AG09319 (cell line): ENCODE measurements around the gene SSNA1.

Experiments
- DNase-seq: peaks from one replicate; pipeline ENCODE4 v3.0.0-alpha.2; 2010; ENCODE audit warnings: low read depth; ENCODE audit errors: extremely low read depth
- TF ChIP-seq, protein P1 (sequence below): IDR thresholded peaks from 2 replicates; pipeline ENCODE4 v1.5.1; 2011; ENCODE audit warnings: low read depth, mild to moderate bottlenecking, inconsistent platforms, low read length, moderate library complexity

The SSNA1 gene

DNA sequence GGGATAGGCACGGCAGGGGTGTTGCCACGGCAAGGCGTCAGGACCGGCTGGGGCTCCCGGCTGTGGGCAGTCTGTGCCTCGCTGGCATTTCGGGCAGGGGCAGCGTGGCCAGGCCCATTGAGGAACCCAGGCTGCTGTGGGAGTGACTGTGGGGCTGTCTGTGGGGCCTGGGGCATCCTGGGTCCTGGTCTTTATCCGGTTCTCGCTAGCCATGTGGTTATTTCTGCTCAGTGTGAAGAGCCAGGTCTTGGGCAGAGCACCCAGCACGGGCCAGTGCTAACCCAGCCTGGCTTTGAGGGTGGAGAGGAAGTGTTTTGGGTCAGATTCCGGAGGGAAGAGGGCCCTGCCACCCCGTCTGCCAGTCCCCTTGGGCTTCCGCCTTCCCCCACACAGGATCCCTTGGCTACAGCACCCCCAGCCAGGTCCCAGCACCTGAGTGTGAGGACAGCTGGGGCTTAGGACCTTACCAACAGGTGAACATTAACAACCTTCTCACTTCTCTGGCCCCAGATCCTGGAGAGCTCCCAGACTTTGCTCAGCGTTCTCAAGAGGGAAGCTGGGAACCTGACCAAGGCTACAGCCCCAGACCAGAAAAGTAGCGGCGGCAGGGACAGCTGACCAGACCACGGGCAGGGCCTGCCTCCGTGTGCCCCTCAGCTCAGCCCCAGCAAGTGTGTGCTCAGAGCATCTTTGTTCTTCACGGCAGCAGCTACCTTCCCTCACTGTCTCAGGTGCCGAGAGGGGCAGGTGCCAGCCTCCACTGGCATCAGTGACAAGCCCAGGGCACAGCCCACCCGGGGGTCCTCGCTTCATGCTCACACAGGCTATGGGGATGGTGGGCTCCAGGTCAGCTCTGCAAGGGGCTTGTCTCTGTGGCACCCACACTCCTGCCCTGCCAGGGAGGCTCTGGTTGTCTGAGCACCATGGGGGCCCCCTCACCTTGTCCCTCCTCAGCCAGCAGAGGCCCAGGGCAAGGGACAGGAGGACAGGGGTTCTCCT lies 1.1 kb downstream of the SSNA1 start:
- TF ChIP-seq, protein P1, sequence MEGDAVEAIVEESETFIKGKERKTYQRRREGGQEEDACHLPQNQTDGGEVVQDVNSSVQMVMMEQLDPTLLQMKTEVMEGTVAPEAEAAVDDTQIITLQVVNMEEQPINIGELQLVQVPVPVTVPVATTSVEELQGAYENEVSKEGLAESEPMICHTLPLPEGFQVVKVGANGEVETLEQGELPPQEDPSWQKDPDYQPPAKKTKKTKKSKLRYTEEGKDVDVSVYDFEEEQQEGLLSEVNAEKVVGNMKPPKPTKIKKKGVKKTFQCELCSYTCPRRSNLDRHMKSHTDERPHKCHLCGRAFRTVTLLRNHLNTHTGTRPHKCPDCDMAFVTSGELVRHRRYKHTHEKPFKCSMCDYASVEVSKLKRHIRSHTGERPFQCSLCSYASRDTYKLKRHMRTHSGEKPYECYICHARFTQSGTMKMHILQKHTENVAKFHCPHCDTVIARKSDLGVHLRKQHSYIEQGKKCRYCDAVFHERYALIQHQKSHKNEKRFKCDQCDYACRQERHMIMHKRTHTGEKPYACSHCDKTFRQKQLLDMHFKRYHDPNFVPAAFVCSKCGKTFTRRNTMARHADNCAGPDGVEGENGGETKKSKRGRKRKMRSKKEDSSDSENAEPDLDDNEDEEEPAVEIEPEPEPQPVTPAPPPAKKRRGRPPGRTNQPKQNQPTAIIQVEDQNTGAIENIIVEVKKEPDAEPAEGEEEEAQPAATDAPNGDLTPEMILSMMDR = no peak
- DNase-seq = no peak

DNA sequence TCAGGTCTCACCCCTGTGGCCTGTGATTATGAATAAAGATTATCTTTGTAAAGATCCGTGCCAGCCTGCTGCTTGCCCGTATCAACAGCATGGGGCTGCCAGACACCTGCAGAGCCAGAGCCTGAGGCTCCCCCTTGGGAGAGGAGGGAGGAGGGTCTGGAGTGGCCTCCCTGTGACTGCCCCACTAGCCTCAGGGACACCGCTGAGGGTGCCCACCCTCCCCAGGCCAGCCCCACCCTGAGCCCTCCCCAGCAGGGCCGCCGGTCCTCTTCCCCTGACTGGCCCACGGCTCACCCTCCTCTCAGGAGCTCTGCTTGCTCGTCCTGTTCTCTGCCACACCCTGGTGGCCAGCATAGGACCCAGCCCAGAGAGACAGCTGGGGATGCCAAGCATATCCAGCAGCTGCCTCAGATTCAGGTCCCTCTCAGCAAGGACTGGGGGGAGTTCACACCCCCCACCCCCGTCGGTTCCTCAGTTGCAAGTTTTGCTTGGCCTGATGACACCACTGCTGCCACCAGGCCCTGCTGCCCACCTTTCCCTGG lies 1.9 kb downstream of the SSNA1 start:
- DNase-seq = no peak
- TF ChIP-seq, protein P1 = no peak

DNA sequence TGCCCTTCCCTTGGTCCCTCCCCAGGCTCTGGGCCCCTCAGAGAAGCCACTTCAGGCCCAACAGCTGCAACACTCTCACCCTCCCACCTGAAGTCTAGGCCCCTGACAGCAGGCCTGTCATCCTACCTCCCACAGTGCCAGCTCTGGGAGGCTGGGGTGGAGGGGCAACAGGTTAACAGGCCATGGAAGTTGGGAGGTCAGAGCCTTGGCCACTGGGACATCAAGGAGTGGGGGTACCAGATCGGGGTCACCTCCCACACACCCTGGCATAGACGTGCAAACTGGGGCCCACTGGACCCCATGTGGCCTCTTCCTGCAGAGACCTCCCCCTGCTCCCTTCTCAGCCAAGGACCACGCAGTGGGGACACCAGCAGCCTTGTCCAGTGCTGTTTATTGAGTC lies 2.8 kb downstream of the SSNA1 start:
- TF ChIP-seq, protein P1 = no peak
- no peak for DNase-seq

DNA sequence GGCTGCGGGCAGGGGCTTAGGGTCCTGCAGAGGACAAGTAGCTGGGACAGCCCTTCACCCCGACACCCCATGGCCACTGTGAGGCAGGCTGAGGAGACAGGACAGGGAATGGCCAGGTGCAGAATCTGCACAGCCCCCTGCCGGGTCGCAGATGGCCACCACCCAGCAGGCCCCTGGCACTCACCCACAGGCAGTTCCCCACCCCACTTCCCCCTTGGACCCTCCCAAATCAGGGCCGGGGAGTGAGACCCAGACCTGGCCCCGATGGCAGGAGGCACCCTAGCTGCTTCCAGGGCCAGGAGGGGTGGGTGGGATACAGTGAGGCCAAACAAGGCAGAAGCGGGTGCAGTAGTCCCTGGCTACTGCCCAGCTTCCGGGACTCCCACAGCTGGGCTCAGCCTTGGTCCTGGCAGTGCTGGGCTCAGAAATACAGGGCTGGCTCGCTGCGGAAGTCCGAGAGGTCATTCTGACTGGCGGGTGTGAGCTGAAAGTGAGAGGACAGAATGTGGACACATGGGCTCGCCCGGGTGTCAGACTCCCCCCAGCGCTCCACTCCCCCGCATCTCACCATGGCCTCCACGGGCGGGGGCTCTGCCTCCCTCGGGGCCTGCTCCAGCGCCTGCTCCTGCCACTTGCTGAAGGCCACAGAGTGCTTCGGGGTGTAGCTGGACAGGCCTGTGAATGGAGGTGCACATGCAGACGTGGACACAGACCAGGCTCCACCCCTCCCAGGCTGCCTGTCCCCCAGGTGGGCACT lies 3.4 kb downstream of the SSNA1 start:
- TF ChIP-seq, protein P1 = no peak
- DNase-seq = no peak

DNA sequence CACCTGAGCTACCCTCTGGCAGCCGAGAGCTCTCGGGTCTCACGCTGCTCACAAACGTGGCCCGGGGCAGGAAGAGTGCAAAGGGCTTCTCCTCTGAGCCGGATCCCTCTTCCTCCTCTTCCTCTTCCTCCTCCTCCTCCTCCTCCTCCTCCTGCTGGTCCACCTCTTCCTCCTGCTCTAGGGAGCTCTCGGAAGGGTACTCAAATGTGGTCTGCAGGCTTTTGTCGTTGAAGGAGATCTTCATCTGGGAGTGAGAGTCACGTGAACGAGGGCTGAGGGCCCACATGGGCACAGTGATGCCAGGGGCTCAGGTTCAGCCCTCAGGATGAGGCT lies 3.9 kb downstream of the SSNA1 start:
- TF ChIP-seq, protein P1 = no peak
- no peak for DNase-seq

DNA sequence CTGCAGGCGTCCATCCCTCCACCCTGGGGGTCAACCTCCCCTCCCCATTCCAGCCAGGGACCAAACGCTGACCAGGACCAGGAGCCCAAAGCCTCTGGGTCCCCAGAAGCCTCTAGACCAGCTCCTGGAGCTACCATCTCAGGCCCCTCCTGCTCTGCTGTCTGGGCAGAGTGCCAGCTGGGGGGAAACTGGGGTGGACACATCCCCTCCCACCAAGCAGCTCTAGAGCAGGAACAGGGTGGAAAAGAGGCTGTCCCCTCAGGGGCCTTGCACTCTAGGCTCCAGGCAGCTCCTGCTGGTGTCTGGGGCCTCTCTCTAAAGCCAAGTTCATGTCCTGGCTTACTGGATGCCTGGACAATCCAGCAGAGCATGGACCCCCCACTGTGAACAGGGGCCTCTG lies 4.4 kb downstream of the SSNA1 start:
- no peak for DNase-seq
- TF ChIP-seq, protein P1 = no peak

DNA sequence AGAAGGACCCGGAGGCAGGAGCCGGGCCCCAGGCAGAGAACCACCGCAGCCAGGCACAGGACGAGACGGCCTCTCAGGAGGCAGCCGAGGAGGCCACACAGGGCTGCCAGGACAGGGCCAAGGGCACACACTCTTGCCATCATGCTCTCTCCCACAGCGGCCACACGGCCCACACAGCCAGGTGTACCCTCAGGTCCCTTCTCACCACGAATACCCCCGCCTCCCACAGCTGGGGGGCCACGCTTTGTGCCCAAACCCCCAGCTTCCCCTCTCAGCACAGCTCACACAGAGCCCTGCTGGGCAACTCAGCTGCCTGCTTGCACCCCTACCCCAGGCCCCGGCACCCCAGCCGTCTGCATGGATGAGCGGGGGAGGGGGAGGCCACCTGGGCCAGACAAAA lies 5.3 kb downstream of the SSNA1 start:
- no peak for DNase-seq
- TF ChIP-seq, protein P1 = no peak
